Glomerular visceral epithelial cell (primary cell): ENCODE data around the gene GPC5.

ENCODE experiments used
- DNase-seq: peaks from one replicate; pipeline ENCODE4 v3.0.0-alpha.2; 2016; ENCODE audit errors: extremely low spot score

GPC5 gene

DNA sequence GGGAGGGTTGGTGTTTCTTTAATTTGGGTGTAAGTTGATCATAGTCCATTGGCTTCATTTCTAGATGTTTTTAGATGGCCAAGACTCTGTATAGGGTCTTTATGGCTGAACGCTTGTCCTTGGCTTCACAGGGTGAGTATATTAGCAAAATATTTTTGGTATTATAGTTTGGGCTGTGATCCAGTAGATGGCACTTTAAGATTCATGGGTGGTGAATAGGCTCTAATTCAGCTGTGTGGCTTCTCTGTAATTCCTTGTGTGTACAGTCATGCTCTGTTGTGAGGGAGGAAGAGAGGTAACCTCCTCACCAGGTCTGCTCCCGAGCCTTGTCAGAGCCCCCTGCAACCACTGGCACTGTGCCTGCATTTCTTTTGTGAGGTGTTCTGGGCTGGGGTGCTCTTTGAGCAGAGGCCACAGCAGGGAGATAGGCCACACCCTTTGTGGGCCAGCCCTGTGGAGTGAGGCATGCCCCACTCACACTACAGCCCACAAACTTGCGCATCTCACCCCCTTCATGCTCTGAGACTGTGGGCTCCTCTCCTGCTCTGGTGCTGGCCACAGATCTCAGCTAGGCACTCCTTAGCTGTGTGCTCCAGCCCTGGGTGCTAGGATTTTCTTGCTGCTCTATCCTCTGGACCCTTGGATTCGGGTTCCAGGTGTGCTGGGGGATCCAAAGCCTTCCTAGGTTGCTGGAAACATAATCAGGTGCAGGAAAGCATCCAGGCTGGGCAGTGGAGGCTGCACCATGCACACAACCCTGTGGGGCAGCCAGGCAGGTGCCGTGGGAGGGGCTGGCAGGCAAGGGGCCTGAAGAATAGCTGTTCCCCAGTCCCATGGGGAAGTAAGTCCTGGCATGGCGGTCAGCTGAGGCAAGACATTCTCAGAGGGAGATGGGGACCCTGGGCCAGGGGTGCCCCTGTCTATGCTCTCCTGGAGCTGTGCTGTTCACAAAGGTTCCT lies 193.9 kb downstream of the GPC5 start:
- DNase-seq = peak; percentile 30

- no peak for DNase-seq
These were observed 195.0 kb downstream of the GPC5 start for GRCh38 chr13:91593456-91593855.

DNA sequence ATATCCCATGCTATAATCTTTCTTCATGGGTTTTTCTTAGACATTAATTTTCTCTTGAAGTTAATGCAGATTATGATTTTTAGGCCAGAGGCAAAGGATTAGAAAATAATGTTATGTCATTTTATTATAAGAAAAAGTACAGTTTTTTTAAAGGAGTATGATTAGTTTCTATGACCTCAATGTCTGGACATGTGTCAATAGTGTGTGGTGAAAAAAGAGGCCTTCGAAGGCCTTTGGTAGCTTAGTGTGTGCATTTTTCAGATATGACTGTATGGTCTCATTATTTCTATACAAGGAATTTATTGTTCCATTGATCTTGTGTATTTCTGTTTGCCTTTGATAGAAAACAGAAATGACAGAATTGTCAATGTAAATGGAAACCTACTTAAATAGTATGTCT lies 195.6 kb downstream of the GPC5 start:
- peak; percentile 16 for DNase-seq

GRCh38 chr13:91595677-91596076 lies 197.3 kb downstream of the GPC5 start:
- DNase-seq = no peak

GRCh38 chr13:91596842-91597241 lies 198.4 kb downstream of the GPC5 start:
- DNase-seq = no peak

GRCh38 chr13:91598655-91599054 lies 200.2 kb downstream of the GPC5 start:
- DNase-seq = no peak

DNA sequence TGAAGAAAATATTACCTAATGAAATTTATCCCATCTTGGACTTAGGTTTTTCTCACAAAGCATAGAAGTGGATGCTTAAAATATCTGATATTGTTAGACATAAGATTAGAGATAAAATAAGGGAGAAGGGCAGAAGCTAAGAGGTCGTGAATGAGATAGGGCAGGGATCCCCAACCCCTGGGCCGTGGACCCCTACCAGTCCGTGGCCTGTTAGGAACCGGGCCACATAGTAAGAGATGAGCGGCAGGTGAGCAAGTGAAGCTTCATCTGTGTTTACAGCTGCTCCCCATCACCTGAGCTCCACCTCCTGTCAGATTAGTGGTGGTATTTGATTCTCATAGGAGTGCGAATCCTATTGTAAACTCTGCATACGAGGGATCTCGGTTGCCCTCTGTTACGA lies 202.9 kb downstream of the GPC5 start:
- no peak for DNase-seq

DNA sequence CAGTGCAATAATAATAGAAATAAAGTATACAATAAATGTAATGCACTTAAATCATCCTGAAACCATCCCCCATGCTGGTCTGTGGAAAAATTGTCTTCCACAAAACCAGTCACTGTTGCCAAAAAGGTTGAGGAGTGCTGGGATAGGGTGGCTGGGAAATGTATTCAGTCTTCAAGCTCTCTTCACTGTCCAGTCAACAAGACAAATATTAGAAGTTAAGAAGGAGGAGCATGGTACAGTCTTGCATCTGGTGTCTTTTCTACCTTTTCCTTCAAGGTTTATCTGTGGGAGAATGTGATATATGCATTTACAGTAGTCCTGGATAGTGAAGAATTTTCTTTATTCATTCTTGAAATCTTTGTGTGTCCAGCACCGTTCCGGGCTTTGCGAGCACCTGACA lies 203.4 kb downstream of the GPC5 start:
- DNase-seq = no peak

DNA sequence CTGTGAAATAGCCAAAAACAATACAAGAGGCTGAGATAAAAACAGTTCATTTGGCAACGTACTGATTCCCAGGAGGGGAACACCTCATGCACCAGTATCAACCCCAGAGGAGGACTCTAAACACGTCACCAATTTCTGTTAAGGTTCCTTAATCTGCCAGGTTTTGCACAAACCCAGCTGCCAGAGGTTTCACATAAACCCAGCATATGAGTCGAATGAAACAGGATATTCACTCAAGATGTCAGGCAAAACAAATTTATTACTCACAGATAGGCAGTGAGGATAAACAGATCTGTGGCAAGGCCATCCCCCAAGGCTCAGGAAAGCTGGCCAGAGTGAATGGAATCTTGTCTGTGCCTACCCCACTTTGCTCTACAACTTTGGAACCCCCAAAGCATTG lies 210.9 kb downstream of the GPC5 start:
- DNase-seq = no peak

GRCh38 chr13:91618315-91618714 lies 219.9 kb downstream of the GPC5 start:
- no peak for DNase-seq

DNA sequence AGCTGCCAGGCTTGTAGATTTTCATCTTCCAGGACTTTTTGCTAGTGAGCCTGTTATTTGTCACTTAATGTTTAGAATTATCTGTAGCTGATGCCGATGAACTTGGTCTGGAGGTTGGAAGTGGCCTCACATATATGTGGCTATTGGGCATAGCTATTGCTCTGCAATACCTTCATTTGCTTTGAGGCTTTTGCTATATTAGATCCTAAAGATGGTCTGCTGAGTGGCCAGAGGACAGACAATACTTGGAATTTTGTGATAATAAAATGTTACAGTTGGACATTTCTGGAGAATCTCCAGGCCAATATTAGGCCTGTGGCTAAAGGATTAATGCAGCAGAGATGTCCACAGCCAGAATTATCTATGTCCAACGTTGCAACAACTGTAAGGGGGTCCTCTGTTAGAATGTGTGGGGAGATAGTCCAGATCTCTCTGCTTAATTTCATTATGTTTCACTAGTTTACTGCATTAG lies 222.3 kb downstream of the GPC5 start:
- no peak for DNase-seq

GRCh38 chr13:91621161-91621560 lies 222.7 kb downstream of the GPC5 start:
- no peak for DNase-seq

GRCh38 chr13:91621963-91622362 lies 223.5 kb downstream of the GPC5 start:
- no peak for DNase-seq

GRCh38 chr13:91622778-91623550 lies 224.5 kb downstream of the GPC5 start:
- no peak for DNase-seq

- no peak for DNase-seq
These were observed 229.7 kb downstream of the GPC5 start for GRCh38 chr13:91627952-91628739.

- peak; percentile 40 for DNase-seq
These were observed 232.5 kb downstream of the GPC5 start for GRCh38 chr13:91630946-91631345.

DNA sequence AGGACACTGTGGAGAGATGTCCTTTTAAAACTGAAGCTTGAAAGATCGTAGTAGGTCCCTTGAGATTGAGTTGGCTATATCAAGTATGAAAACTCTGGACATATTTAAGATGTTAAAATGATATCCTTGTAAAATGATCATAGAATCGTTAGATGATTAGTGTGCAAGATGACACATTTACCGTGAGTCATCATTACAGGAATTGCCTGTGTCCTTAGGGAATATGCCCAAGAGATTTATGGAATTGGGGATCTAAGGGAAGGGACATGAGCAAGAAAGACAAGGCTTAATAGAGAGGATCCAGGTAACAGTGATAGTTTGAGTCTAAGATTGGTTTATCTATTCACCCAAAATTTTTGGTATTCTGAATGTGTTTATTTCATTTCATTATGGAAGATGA lies 233.7 kb downstream of the GPC5 start:
- DNase-seq = no peak

- no peak for DNase-seq
These were observed 240.9 kb downstream of the GPC5 start for GRCh38 chr13:91639330-91639729.

DNA sequence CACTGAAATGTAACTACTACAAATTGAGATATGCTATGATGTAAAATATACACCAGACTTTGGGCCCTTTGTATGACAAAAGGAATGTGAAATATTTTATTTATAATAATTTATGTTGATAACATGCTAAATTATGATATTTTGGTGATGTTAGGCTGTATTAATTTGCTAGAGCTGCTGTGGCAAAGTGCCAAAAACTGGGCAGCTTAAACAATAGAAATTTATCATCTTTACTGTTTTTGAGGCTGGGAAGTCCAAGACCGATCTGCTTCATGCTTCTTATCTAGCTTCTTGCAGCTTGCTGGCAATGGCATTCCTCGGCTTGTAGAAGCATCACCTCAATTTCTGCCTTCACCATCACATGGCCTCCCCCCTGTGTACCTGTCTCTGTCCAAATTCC lies 245.0 kb downstream of the GPC5 start:
- DNase-seq = no peak

DNA sequence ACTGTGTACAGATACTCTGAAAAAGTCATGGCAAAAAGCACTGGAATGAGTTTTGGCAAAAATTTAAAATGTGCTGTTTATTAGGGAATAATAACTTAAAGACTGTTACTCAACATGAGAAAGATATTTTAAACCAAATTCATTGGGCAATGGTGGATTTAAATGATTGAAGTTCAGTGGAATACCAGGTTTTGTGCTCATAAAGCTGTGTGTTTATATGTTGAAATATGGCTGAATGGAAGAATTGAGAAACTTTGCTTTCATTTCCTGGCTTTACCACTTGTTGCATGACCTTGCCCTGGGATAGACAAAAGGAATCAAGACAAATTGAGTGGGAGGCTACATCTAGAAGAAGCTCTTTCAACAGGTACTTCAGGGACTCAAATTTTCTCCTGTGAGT lies 246.4 kb downstream of the GPC5 start:
- no peak for DNase-seq

DNA sequence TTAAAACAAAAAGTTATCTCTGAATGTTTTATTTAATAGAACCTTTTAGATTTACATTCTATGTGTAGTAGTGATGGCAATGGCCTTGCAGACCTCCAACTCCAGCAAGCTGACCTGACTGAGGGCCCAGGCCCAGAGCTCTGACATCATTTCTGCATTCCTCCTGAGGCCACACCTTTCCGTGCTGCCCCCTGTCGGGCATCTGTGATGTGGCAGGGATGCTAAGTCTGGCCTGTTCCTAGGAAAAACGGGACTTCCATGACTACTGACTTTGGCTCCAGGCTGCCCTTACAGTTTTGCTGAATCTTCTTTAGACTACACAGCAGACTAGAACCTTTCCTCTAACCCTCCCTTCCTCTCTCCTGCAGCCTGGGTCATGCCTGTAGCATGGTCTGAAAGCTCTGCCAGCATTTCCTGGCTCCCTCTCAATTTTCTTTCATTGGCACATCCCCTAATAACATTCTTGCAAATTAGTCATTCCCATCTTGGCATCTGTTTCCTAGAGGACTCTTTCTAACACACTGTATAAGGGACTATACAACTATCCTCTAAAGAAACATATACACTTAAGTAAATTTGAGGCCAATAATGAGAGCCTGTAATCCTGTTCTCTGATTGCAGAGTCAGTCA lies 249.1 kb downstream of the GPC5 start:
- peak; percentile 32 for DNase-seq

DNA sequence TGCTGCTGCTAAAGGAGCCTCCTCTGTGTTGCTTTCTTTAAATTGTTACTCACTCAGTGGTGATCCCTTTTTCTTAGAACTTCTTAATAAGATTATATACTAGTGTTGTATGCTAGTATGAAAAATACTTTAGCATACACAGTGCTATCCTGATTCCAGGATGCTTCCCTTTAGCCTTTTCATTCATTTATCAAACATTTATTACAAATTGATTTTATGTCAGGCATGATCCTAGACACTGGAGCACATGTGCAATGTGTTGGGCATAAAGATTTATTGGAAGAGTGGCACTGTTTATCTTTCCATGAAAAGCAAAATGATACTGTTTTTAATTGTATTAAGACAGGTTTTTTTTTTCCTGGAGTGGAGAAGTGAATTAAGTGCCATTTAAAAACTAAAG lies 249.6 kb downstream of the GPC5 start:
- DNase-seq = no peak
